SKM-1 (cell line): ENCODE results near the gene FHIP1A.
A peak's percentile ranks its signal among the peaks of the same experiment; 100 is the strongest.

Experiments
- DNase-seq: peaks from one replicate; lab custom pipeline; 2025; ENCODE audit not compliant: unreplicated experiment; lab: John Stamatoyannopoulos, UW

Gene FHIP1A

GRCh38 chr4:151417766-151418376, 8.9 kb downstream of the FHIP1A start:
- no peak for DNase-seq

DNA sequence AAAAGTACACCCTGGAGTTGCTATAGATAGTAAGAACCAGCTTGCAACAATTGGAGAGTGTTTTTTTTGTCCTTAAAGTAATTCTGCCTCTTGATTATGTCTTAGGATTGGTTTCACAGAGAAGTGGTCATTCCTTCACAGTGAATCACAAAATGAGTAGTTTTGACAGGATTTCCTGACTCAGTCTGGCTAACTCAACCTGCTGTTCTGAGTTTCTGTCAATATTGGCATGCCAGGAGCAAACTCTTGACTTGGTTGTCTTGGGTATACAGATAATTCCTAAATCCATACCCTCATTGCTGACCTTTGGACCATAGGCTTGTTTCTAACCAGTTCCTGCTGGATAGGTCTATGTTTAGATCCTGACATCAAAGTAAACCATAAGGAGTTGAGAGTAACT, 9.4 kb downstream of the FHIP1A start:
- no peak for DNase-seq

DNA sequence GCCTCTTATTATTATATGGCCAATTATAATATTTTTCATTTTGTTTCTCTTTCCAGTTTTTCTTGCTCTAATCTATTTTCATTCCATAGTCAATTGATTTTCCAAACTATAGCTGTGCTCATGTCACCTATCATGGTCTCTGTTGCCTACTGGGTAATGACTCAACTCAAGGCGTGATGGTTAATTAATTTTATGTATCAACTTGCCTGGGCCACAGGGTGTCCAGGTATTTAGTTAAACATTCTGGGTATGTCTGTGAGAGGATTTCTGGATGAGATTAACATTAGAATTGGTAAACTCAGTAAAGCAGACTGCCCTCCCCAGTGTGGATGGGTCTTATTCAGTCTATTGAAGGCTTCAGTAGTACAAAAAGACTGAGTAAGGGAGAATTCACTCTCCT, 9.9 kb downstream of the FHIP1A start:
- DNase-seq, result no peak

GRCh38 chr4:151420250-151420807, 11.4 kb downstream of the FHIP1A start:
- DNase-seq, result peak; percentile 17

DNA sequence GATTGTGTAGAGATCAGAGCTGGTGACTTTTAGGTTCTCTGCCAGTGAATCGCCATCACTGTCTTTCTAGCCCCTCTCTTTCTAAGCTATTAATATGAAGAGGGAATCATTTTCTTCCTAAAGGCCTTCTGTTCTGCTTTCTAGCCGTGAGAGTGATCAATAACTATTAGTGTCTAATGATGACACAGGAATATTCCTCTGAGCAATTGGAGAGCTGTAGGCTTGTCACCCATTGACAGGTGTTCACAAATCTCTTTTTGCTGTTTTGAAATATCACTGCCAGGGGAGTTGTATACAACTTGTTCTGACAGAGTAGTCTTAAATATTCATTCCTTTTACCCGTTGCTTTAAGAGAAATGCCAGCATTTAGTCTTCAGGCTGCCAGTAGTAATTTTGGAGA, 13.9 kb downstream of the FHIP1A start:
- no peak for DNase-seq

DNA sequence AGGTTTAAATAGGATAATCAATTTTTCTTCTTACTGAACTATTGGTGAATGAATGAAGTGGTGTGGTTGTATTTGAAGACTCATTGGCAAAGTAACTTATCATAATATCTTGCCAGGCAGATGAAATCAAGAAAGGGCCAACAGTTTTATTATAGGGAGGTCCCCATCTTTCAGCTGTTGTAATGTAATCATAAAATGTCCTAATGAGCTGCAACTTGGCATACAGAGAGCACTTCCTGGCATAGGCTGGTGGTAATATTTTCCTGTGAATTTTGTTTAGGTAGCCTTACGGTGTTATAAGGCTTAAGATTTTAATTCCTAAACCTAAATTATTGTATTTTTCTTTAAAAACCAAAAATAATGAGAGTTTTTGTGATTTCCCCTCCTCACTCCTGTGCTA, 17.5 kb downstream of the FHIP1A start:
- DNase-seq, result no peak

DNA sequence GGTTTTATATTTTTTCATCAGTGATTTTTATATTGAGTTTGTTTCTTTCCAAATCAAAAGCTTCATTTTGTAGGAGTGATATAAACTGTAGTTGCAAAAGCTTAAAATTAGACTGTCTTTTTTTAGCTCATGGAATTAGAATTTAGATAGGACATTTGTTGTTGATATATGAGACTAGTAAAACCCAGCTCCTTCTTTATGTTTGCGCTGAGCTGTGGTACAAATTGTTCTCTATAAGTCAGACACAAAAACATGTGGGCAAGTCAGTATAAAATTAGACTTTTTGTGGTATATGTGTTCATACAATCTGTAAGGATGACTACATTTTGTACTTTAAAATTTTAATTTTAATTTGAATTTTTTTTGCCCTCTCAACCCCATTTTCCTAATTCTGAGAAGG, 18.3 kb downstream of the FHIP1A start:
- DNase-seq, result no peak

DNA sequence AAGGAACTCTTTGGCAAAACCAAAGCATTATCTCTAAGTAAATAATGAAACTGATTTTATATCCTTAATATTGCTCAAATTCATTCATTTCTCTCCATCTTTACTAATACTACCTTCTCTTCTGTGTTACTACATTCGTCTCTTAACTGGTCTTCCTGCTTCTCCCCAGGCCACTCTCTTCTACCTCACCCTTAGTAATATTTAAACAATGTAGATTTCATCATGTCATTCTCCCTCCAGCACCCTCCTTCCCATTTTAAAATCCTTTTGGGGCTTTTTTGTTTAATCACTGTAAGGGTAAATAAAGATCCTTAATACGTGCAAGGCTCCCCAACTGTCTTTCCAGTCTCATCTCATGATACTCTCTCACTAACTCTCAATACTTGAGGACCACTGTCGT, 19.4 kb downstream of the FHIP1A start:
- DNase-seq, result no peak

DNA sequence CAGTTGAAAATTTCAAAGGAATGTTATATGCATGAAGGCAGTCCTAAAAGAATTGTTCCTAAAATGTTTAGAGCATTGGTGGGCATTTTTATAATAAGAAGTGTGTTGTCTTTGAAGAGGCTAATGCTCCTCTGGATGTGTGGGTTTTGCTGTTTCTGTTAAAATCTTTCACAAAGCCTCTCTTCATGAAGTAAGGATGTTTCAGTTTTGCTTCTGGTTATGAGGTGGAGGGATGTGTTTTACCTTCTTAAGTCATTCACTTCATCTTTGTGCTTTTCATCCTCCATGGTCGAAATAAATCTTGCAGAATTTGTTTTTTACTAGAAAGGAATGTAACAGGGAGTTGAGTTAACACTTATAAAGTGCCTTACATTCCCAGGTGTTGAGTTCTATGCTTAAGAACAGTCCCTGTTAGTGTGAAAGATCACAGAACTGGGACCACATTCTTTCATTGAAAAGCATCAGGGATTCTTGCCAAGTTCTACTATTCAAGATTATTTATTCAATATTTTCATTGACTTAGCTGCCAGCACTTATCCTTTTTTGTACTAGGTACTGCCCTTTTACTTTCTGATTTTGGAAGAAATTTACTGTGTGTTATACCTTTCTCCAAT, 21.1 kb downstream of the FHIP1A start:
- DNase-seq, result no peak

DNA sequence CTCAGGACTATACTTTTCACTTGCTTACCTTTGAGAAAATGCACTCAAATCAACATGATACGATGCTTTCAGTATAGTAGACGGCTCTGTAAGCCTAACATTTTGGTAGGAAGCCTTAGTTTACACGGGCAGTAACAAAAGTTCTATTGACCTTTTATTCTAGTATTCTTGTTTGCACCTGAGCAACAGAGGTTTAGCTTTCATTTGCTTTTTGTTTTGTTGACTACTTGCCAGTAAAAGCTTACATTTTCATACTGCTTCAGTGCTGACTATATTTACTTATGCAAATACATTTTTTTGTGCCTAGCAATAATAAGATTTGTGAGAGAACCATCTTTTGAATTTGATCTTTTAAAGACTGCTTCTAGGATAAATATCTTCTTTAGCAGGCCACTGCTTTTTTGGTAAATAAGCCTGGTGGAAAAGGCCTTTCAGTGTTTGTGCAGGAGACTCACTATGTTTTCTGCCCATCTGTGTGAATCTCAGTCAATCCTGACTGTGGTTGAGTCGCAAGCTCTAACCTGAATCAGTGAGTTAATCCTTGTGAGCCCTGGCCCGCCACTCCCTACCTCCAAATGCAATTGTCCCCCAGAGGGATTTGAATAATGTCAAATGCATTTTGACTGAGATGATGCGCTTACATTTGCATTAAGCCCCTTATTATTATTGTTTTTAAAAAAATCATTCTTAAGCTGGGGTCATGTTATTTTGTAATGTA, 21.9 kb downstream of the FHIP1A start:
- DNase-seq, result no peak

GRCh38 chr4:151431728-151432127, 22.8 kb downstream of the FHIP1A start:
- no peak for DNase-seq

- no peak for DNase-seq
Measured at GRCh38 chr4:151432654-151433053, 23.7 kb downstream of the FHIP1A start.

- no peak for DNase-seq
Measured at GRCh38 chr4:151434183-151434860, 25.3 kb downstream of the FHIP1A start.

DNA sequence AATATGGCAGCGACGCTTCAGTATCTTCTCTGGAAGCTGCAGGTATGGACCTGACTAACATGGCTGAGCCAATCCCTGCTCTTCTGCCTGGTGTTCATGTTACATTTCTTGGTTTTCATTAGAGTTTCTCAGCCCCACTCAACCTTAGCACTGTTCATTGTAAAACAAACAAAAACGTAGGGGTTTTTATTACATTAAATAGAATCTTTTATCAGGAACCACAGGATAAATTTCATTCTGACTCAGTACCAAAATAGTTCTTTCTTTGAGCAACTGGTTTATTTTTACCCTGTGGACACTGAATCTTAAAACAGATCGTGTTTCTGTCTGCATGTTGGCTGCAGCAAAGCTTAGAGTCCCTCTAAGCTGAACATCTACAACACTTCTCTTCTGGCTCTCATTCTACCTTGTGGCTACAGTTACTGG, 27.1 kb downstream of the FHIP1A start:
- no peak for DNase-seq

DNA sequence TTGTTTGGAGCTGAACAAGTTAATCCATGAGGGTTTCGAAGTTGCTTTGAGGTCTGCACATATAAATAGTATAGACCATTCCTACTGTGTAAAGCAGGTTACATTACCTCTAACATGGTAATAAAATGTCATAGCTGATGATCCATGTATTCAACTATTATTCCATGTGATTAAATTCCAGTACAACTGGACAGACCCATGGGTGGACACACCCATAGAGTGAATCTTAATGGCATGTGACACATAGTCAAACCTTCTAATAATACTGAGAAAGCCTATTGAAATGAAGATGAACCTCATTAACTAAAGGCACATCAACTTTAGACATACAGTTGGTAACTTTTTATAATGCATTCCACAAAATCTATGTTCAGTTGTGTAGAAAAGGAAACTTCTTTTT, 28.5 kb downstream of the FHIP1A start:
- DNase-seq, result no peak

GRCh38 chr4:151438154-151438553, 29.2 kb downstream of the FHIP1A start:
- DNase-seq, result no peak

DNA sequence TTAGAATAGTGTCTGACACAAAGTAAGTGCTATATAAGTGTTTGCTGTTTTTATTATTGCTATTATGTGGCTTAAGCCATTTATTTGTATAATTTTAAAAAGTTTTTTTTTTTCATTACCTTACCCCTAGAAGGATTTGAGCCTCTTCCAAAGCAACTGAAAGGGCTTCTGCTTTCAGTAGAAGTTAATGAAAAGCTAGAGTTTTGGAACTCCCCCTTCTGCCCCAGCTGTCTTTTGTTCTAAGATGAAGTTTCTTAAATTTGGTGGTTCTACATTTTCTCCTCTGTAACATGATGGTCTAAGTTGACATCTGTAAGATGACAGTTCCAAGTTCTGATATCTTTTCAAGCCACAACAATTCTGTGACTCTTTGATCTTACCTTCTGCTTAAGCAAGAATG, 30.3 kb downstream of the FHIP1A start:
- DNase-seq, result no peak

DNA sequence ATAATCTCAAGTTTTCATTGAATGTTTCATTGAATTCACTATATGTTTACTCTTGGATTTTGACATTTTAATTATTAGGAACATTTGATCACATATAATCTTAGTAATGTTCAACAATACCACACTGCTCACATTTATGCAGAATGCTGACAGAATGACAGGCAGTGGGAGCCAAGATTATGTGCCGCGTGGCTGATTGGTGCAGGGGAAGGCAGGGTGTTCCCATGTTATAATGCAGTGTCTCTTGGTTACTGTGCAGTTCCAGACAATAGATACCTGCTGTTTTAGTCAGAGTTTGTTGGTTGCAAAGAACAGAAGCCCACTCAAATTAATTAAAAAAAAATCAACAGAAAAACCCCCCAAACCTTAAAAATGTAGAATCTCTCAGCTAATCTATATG, 33.0 kb downstream of the FHIP1A start:
- DNase-seq, result no peak

- no peak for DNase-seq
Measured at GRCh38 chr4:151443247-151443646, 34.3 kb downstream of the FHIP1A start.

- no peak for DNase-seq
Measured at GRCh38 chr4:151443752-151444151, 34.8 kb downstream of the FHIP1A start.

GRCh38 chr4:151446208-151446607, 37.2 kb downstream of the FHIP1A start:
- DNase-seq, result no peak

- DNase-seq, result no peak
Measured at GRCh38 chr4:151454513-151454912, 45.5 kb downstream of the FHIP1A start.
